IMR-90 (cell line): Measurements from ENCODE around the gene ELOB. TPM values are rescaled to one million over a fixed set of nuclear protein-coding genes. Genes with fewer than 3 reads are reported as not detected.

Source experiments
- ATAC-seq: fragments of 200-7000 bp; cut with Tn5 transposase; 2 replicates; pipeline ENCODE4 v1.9.1; 2020; ENCODE audit warnings: low read depth, mild to moderate bottlenecking, moderate library complexity
- BruUV-seq: library from RNA; stranded (reverse); fragments of 400-500 nt; replicated peaks from 2 replicates; lab custom pipeline; 2021; lab: Mats Ljungman, UMichigan
- CTCF ChIA-PET: fragments of 300-600 bp; formaldehyde crosslinking; extraction: SDS; loops from one replicate; lab custom pipeline; 2021; ENCODE audit warnings: antibody characterized with exemption; lab: Yijun Ruan, JAX
- POLR2A ChIA-PET: fragments of 300-600 bp; sonication (Branson Sonifier 250); formaldehyde crosslinking; loops from one replicate; lab custom pipeline; 2022; ENCODE audit warnings: antibody characterized with exemption; ENCODE audit not compliant: unreplicated experiment; lab: Charles Lee
- DNase-seq: peaks from one replicate; pipeline ENCODE4 v3.0.0; 2013
- H2AFZ ChIP-seq: replicated peaks from 2 replicates; pipeline ENCODE3; 2013; ENCODE audit warnings: low read length, mild to moderate bottlenecking; ENCODE audit not compliant: poor library complexity
- H2AK5ac ChIP-seq: 2 replicates; pipeline ENCODE4 v1.6.1; 2013; ENCODE audit warnings: low read depth, low read length, inconsistent platforms
- H2AK9ac ChIP-seq: replicated peaks from 2 replicates; pipeline ENCODE3; 2013; ENCODE audit warnings: mild to moderate bottlenecking, low read depth, low read length, moderate library complexity; ENCODE audit not compliant: poor library complexity
- H2BK120ac ChIP-seq: 2 replicates; pipeline ENCODE4 v1.6.1; 2013; ENCODE audit warnings: low read depth, low read length, inconsistent platforms
- H2BK15ac ChIP-seq: 3 replicates; pipeline ENCODE4 v1.6.1; 2013; ENCODE audit warnings: low read depth, low read length, inconsistent platforms
- H2BK20ac ChIP-seq: 2 replicates; pipeline ENCODE4 v1.6.1; 2013; ENCODE audit warnings: low read depth, mild to moderate bottlenecking, inconsistent platforms, low read length, moderate library complexity
- H2BK5ac ChIP-seq: 2 replicates; pipeline ENCODE4 v1.6.1; 2013; ENCODE audit warnings: mild to moderate bottlenecking, low read depth, low read length, inconsistent platforms; ENCODE audit not compliant: poor library complexity, severe bottlenecking
- H3K14ac ChIP-seq: replicated peaks from 2 replicates; pipeline ENCODE4 v1.6.1; 2013; ENCODE audit warnings: low read depth, low read length, inconsistent platforms
- H3K18ac ChIP-seq: 2 replicates; pipeline ENCODE4 v1.6.1; 2013; ENCODE audit warnings: low read depth, low read length, control low read depth
- H3K23ac ChIP-seq: 2 replicates; pipeline ENCODE4 v1.6.1; 2013; ENCODE audit warnings: low read depth, low read length, inconsistent platforms
- H3K27ac ChIP-seq: 2 replicates; pipeline ENCODE4 v1.5.1; 2013; ENCODE audit warnings: mild to moderate bottlenecking, control low read depth, low read length; ENCODE audit not compliant: insufficient read depth
- H3K27me3 ChIP-seq: 2 replicates; pipeline ENCODE4 v1.6.1; 2013; ENCODE audit warnings: low read length; ENCODE audit not compliant: control insufficient read depth, insufficient read depth
- H3K36me3 ChIP-seq: 2 replicates; pipeline ENCODE4 v1.6.1; 2013; ENCODE audit warnings: low read length, mixed read lengths; ENCODE audit not compliant: control insufficient read depth, insufficient read depth
- H3K4ac ChIP-seq: 2 replicates; pipeline ENCODE4 v1.6.1; 2013; ENCODE audit warnings: low read depth, low read length, inconsistent platforms
- H3K4me1 ChIP-seq: 2 replicates; pipeline ENCODE4 v1.6.1; 2013; ENCODE audit warnings: low read length, mixed read lengths; ENCODE audit not compliant: control insufficient read depth, insufficient read depth
- H3K4me2 ChIP-seq: 2 replicates; pipeline ENCODE4 v1.6.1; 2013; ENCODE audit warnings: low read depth, mild to moderate bottlenecking, control low read depth, low read length, moderate library complexity
- H3K4me3 ChIP-seq: 2 replicates; pipeline ENCODE4 v1.5.1; 2013; ENCODE audit warnings: low read depth, mild to moderate bottlenecking, control low read depth, low read length, moderate library complexity; ENCODE audit not compliant: insufficient read depth
- H3K56ac ChIP-seq: 2 replicates; pipeline ENCODE4 v1.6.1; 2013; ENCODE audit warnings: low read length, inconsistent platforms; ENCODE audit not compliant: insufficient read depth; ENCODE audit errors: extremely low read depth
- H3K79me1 ChIP-seq, 2 experiments: 2 replicates each; pipeline ENCODE4 v1.6.1; 2013; ENCODE audit warnings: low read length in 2 of 2, inconsistent platforms in 1 of 2, low read depth in 1 of 2
- H3K9ac ChIP-seq: 2 replicates; pipeline ENCODE4 v1.6.1; 2013; ENCODE audit warnings: low read depth, low read length, control low read depth
- H3K9me1 ChIP-seq: 2 replicates; pipeline ENCODE4 v1.6.1; 2013; ENCODE audit warnings: low read length, inconsistent platforms; ENCODE audit not compliant: insufficient read depth
- H3K9me3 ChIP-seq: 2 replicates; pipeline ENCODE4 v1.6.1; 2013; ENCODE audit warnings: low read length; ENCODE audit not compliant: control insufficient read depth, insufficient read depth
- H4K20me1 ChIP-seq: 2 replicates; pipeline ENCODE4 v1.6.1; 2013; ENCODE audit warnings: low read length, inconsistent platforms; ENCODE audit not compliant: insufficient read depth
- H4K5ac ChIP-seq: 2 replicates; pipeline ENCODE4 v1.6.1; 2013; ENCODE audit warnings: mild to moderate bottlenecking, low read depth, low read length, control low read depth
- H4K8ac ChIP-seq, 2 experiments: 2 replicates each; pipeline ENCODE4 v1.6.1; 2013; ENCODE audit warnings: low read depth in 2 of 2, low read length in 2 of 2, control low read depth in 1 of 2, inconsistent platforms in 1 of 2
- H4K91ac ChIP-seq: 2 replicates; pipeline ENCODE4 v1.6.1; 2013; ENCODE audit warnings: low read depth, low read length, inconsistent platforms; ENCODE audit not compliant: insufficient read depth
- BHLHE40 ChIP-seq: fragments of 150-350 bp; IDR thresholded peaks from 2 replicates; pipeline ENCODE4 v1.6.1; 2016; ENCODE audit warnings: mild to moderate bottlenecking, low read depth, low read length
- CEBPB ChIP-seq: IDR thresholded peaks from 2 replicates; pipeline ENCODE4 v1.6.1; 2012; ENCODE audit warnings: low read depth, low read length, improper control_type of control experiment
- CHD1 ChIP-seq: IDR thresholded peaks from 2 replicates; pipeline ENCODE4 v1.6.1; 2012; ENCODE audit warnings: low read depth, low read length, improper control_type of control experiment
- FOS ChIP-seq: fragments of 150-350 bp; IDR thresholded peaks from 2 replicates; pipeline ENCODE4 v1.6.1; 2016; ENCODE audit warnings: low read depth, low read length
- MAFK ChIP-seq: IDR thresholded peaks from 2 replicates; pipeline ENCODE4 v1.6.1; 2012; ENCODE audit warnings: low read depth, low read length, improper control_type of control experiment
- MAZ ChIP-seq: IDR thresholded peaks from 2 replicates; pipeline ENCODE4 v1.6.1; 2012; ENCODE audit warnings: low read depth, mild to moderate bottlenecking, low read length, improper control_type of control experiment, moderate library complexity, borderline replicate concordance
- MXI1 ChIP-seq: IDR thresholded peaks from 2 replicates; pipeline ENCODE4 v1.6.1; 2012; ENCODE audit warnings: low read depth, mild to moderate bottlenecking, low read length, moderate library complexity, borderline replicate concordance
- NFE2L2 ChIP-seq: fragments of 150-350 bp; IDR thresholded peaks from 2 replicates; pipeline ENCODE4 v1.6.1; 2016; ENCODE audit warnings: low read depth, mild to moderate bottlenecking, low read length
- POLR2A ChIP-seq: IDR thresholded peaks from 2 replicates; pipeline ENCODE4 v1.6.1; 2012; ENCODE audit warnings: mild to moderate bottlenecking, low read depth, low read length
- RCOR1 ChIP-seq: IDR thresholded peaks from 2 replicates; pipeline ENCODE4 v1.6.1; 2012; ENCODE audit warnings: mild to moderate bottlenecking, low read length, improper control_type of control experiment; ENCODE audit not compliant: insufficient replicate concordance
- SMC3 ChIP-seq: fragments of 150-350 bp; IDR thresholded peaks from 2 replicates; pipeline ENCODE4 v1.6.1; 2016; ENCODE audit warnings: low read depth, mild to moderate bottlenecking, antibody characterized with exemption, low read length, moderate library complexity
- WGBS, 2 experiments: methylation state at CpG; one replicate each; pipeline versions ENCODE4 v1.1.5 to v1.1.7; 2013; ENCODE audit warnings: missing lambda C conversion rate in 2 of 2; ENCODE audit not compliant: insufficient read length in 1 of 2; ENCODE audit errors: extremely low coverage in 2 of 2; 5-methylcytosine and 5-hydroxymethylcytosine counted together
- dilution Hi-C: fragments of 300-500 bp; cut with HindIII; formaldehyde crosslinking; loops from one replicate; pipeline ENCODE4 v1.14.3; 2018; ENCODE audit warnings: low sequenced_read_pairs; ENCODE audit not compliant: unreplicated experiment
- in situ Hi-C: fragments of 300-500 bp; cut with MboI; formaldehyde crosslinking; loops from 3 replicates; pipeline ENCODE4 v1.14.3; 2019; ENCODE audit warnings: low sequenced_read_pairs, inconsistent platforms, mixed read lengths
- intact Hi-C: fragments of 100-400 bp; cut with micrococcal nuclease; formaldehyde crosslinking; loops from 2 replicates; pipeline ENCODE4 v1.10.0; 2022
- polyA plus RNA-seq, 3 experiments: library from polyadenylated mRNA; depleted of rRNA; stranded (reverse); fragments of >200 nt; gene quantifications; 2 replicates each; pipeline ENCODE4 v1.2.3, GENCODE V29; 2012; ENCODE audit warnings: low replicate concordance in 1 of 3
- total RNA-seq: library from RNA; depleted of rRNA; stranded (reverse); fragments of >200 nt; gene quantifications from 2 replicates; pipeline ENCODE4 v1.2.3, GENCODE V29; 2012
- TF ChIP-seq, protein P1 (sequence below): conservative IDR thresholded peaks from 2 replicates; pipeline ENCODE4 v1.5.1; 2012; ENCODE audit warnings: mild to moderate bottlenecking, low read depth, low read length, improper control_type of control experiment
- TF ChIP-seq, protein P2 (sequence below): fragments of 150-350 bp; IDR thresholded peaks from 2 replicates; pipeline ENCODE4 v1.6.1; 2016; ENCODE audit warnings: low read depth, mild to moderate bottlenecking, low read length, moderate library complexity, borderline replicate concordance

The ELOB gene
- total and polyA plus RNA-seq, 2 of the 4 experiments (the other 2 are of a cell fraction): 442 to 5,859 TPM

DNA sequence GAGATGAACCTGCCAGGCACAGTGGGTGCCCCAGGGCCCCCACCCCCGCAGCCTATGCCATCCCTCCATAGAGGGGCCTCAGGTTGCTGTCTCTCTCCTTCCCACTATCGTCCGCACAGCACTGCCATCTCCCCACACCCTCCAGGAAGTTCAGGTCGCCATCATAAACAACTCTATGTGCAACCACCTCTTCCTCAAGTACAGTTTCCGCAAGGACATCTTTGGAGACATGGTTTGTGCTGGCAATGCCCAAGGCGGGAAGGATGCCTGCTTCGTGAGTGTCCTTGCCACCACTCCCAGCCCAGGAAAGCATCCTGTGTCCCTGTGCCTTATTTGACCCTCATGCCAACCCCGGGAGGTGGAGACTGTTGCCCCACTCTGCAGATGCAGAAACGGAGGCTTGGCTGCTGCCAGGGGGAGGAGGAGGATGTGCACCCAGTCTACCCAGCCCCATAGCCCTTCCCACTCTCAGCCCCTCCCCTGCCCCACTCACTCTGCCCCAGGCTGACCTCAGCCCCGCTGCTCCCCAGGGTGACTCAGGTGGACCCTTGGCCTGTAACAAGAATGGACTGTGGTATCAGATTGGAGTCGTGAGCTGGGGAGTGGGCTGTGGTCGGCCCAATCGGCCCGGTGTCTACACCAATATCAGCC, 43.9 kb upstream of the ELOB start:
- Histone ChIP-seq H2AK9ac (peak overlapping the region; percentile 33), H3K27ac (no peak overlapping the region), H3K23ac (no peak overlapping the region), H2AFZ (no peak overlapping the region), H3K36me3 (no peaks in the 10 kb centered on the region), H3K9ac (no peak overlapping the region), H3K56ac (no peak overlapping the region), H3K9me3 (no peaks in the 10 kb centered on the region), H2BK5ac (no peak overlapping the region), H3K14ac (no peak overlapping the region), H2BK15ac (no peak overlapping the region), H3K4me2 (no peak overlapping the region), H3K9me1 (no peaks in the 10 kb centered on the region), H3K18ac (no peak overlapping the region), H3K4me1 (no peaks in the 10 kb centered on the region), H3K79me1 (no peaks in the 10 kb centered on the region), H4K8ac (no peak overlapping the region), H3K27me3 (peaks cover 52% of the 10 kb centered on the region), H2AK5ac (no peak overlapping the region), H4K20me1 (no peaks in the 10 kb centered on the region), H4K91ac (no peak overlapping the region), H2BK120ac (no peak overlapping the region), H3K4me3 (no peak overlapping the region), H2BK20ac (no peak overlapping the region), H4K5ac (no peak overlapping the region), H3K4ac (no peak overlapping the region)
- 70% methylated on average over 4 of the region's 14 CpGs; no CpG with 5 or more reads in 1 of the 2 experiments for WGBS, 2 experiments
- ATAC-seq: no peak
- DNase-seq: no peak
- BruUV-seq: no TSS peak
- ChIA-PET POLR2A (no interaction called here), CTCF (no interaction called here)
- TF ChIP-seq MAZ (no peak), MXI1 (no peak), MAFK (no peak), POLR2A (no peak), CEBPB (no peak), FOS (no peak), RCOR1 (no peak), NFE2L2 (no peak), SMC3 (no peak), CHD1 (no peak), BHLHE40 (no peak)
- TF ChIP-seq, protein P1, sequence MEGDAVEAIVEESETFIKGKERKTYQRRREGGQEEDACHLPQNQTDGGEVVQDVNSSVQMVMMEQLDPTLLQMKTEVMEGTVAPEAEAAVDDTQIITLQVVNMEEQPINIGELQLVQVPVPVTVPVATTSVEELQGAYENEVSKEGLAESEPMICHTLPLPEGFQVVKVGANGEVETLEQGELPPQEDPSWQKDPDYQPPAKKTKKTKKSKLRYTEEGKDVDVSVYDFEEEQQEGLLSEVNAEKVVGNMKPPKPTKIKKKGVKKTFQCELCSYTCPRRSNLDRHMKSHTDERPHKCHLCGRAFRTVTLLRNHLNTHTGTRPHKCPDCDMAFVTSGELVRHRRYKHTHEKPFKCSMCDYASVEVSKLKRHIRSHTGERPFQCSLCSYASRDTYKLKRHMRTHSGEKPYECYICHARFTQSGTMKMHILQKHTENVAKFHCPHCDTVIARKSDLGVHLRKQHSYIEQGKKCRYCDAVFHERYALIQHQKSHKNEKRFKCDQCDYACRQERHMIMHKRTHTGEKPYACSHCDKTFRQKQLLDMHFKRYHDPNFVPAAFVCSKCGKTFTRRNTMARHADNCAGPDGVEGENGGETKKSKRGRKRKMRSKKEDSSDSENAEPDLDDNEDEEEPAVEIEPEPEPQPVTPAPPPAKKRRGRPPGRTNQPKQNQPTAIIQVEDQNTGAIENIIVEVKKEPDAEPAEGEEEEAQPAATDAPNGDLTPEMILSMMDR: no peak
- TF ChIP-seq, protein P2, sequence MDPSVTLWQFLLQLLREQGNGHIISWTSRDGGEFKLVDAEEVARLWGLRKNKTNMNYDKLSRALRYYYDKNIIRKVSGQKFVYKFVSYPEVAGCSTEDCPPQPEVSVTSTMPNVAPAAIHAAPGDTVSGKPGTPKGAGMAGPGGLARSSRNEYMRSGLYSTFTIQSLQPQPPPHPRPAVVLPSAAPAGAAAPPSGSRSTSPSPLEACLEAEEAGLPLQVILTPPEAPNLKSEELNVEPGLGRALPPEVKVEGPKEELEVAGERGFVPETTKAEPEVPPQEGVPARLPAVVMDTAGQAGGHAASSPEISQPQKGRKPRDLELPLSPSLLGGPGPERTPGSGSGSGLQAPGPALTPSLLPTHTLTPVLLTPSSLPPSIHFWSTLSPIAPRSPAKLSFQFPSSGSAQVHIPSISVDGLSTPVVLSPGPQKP: no peak
- in situ Hi-C loops (no loop called here), intact Hi-C loops (no loop called here), dilution Hi-C loops (no loop called here)
